Measurements from ENCODE around the gene ANKRD34A.

ANKRD34A gene

DNA sequence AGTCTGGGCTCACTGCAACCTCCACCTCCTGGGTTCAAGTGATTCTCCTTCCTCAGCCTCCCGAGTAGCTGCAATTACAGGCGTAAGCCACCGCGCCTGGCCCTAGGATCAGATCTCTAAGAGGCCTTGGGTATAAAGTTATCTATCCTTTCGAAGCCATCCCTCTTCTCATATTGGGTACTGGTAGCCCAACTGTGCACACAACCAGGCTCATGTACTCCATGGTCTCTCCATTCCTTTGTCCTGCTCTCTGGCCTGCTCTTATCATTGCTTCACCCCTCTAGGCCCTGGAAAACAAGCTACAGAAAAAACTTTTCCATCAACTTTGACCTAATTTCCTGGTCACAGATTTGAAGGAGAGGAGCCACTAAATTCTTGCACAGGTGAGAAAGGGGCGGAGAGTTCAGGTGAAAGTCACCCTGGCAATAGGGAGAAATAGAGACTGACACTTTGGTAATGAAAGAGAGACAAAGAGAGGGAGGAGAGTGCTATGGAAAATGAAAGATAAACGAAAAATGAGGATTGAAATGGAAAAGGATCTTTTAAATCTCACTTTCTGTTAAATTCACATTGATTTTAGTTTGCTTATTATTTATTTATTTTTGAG lies 26.0 kb upstream of the ANKRD34A start:
- no peak for DNase-seq

DNA sequence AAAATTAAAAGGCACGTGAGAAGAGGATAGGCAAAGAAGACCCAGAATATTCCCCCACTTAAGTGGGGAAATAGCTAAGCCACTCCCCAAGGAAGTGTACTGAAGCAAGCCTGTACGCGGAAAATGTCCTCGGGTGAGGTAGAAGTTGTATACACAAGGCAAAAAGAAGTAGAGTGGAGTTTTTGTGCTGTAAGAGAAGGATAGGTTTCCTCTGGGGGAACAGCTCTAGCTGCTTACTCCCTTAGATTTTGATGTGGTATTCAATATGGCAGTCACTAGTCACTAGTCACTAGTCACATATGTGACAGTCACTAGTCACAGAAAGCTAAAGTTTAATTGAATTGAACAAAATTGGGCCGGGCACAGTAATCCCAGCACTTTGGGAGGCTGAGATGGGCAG lies 24.4 kb upstream of the ANKRD34A start:
- no peak for DNase-seq

DNA sequence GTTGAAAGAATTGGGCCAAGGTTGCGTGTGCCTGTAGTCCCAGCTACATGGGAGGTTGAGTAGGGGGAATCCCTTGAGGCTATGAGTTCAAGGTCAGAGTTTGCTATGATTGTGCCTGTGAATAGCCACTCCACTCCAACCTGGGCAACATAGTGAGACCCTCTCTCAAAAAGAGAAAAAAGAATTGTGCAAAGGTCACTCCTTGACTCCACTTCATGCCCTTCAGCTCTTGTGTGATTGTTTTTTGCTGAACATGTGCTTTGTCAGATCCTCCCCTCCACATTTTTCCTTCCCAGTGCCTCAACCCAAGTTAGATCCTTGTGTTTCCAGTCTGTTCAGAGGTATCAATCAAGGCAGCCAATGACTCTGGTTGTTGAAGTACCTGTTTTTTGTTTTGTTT lies 23.6 kb upstream of the ANKRD34A start:
- no peak for DNase-seq

DNA sequence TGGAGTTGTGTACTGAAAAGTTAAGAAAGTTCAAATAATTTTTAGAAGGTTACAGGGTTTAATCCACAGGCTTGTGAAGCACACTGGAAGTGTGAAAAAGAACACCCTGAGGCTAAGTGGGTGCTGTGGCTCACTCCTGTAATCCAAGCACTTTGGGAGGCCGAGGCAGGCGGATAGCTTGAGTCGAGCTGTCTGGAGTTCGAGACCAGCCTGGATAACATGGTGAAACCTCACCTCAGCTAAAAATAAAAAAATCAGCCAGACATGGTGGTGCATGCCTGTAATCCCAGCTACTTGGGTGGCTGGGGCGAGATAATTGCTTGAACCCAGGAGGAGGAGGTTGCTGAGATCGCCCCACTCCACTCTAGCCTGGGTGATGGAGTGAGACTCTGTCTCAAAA lies 22.2 kb upstream of the ANKRD34A start:
- DNase-seq = no peak

DNA sequence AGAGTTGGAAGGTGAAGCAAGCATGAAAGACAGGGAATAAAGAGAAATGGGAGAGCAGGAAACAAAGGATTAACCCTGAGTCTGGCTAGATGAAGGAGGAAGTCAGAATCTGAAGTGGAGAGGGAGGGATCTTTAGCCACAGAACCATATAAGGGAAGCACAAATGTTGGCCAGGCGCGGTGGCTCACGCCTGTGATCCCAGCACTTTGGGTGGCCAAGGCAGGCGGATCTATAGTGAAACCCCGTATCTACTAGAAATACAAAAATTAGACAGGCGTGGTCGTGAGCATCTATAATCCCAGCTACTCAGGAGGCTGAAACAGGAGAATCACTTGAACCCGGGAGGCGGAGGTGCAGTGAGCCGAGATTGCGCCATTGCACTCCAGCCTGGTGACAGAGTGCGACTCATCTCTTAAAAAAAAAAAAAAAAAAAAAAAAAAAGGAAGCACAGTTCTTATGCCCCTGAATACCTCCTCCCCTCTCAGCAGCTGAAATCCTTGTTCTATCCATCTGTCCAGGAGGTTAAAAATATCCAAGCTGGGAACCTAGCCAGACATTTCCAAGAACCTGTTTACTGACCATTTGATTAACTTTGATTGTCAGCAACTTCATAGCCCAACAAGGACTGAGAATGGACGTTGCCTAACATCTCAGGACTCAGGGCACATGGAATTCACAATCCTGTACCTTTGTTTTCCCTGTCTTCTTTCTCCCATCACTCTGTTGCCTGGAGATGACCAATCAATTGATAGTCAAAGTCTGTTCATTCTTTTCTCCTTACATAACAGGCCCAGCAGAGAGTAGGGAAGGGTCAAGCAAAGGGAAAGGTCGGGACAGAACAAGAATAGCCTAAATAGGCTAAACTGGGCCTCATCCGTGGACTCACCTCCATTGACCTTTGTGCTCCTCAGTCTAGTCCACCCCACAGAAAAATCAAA lies 21.4 kb upstream of the ANKRD34A start:
- no peak for DNase-seq

DNA sequence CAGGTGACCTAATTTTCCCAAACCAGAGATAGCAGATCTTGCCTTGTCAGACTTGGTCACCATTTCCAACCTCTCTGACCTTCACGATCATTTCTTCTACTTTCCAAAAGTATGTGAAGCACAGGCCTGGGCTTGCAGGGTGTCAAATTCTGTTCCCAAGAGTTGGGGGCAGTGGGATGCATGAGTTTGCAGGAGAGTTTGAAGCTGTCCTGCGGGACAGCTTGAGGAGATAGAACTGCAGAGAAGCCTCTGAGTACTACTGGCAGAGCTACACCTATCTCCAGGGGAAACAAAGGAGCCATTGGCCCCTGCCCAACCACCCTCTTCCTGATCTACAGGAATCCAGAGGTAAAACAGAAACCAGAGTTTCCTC lies 20.7 kb upstream of the ANKRD34A start:
- DNase-seq = no peak

DNA sequence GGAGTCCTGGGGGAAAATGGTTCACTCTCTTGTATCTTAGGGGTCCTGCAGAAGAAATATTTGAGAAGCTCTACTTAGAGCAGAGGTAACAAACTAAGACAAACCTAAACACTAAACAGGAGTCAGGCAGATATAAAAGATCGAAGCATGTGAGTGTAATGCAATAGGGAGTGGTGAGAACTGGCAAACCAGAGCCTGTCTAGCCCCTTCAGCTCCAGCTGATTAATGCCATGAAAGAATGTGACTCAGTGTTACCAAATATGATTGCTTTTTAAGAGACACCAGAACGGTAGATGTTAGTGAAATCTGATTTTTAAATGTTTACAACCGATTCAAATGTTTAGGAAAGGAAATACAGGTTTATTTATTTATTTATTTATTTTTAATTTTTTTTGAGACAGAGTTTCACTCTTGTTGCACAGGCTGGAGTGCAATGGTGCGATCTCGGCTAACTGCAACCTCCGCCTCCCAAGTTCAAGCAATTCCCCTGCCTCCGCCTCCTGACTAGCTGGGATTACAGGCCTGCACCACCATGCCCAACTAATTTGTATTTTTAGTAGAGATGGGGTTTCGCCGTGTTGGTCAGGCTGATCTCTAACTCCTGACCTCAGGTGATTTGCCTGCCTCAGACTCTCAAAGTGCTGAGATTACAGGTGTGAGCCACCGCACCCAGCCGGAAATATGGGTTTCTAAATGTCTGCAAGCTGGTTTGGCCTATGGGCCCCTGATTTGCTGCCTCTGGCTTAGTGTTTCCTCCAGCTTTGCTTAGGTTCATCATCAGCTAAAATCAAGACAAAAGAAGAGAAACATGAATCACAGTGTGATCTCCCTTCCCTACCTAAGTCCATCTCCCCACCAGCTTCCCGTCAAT lies 19.8 kb upstream of the ANKRD34A start:
- no peak for DNase-seq

DNA sequence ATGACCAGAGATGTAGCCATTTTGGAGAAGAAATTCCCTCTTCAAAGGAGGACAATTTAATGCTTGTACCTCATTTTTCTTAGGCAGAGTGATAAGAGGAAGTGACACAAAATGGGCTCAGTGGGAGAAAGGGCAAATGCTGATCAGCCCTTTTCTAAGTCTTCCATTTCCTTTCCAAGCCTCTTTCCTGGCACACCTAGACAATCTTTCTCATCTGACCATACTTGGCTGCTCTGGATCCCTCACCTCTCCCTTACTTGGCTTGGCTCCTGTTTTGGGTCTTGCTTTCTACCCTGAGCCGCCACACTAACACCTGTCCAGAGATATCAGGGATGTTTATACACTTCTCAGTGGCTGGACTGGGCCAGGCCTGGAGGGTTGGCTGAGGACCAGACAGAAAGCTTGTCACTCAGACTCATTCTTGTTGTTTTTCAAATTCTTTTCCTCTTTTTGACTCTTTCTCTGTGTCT lies 18.9 kb upstream of the ANKRD34A start:
- DNase-seq = no peak

DNA sequence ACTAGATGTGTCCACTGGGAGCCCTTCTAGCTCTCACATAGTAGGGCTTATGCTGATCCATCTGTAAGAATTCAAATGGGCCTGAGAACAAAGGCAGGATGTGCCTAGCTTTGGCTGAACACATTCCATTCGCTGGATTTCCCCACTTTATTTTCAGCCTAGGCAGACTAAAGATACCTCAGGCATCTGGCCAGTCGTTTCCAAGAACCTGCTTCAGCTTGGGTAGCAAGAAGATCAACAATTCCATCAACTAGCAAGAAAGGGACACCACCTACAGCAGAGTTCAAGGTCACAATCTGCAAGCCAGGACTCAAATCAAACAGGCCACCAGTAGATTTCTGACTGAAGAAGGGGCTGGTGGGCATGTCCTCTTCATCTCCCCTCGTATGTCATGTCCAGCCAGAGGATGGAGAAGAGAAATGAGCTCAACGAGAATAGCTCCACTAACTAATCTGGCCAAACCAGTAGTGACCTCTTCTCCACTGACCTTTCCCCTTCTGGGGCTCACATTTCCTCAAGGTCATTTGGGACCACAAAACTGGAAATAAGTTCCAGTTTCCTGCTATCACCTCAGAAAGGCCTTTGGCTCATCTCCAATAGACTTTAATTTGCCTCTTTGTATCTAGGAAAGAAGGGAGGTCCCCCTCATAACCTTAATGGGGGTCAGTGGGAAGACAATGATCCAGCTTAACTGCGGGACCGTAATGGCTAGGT lies 17.8 kb upstream of the ANKRD34A start:
- no peak for DNase-seq

DNA sequence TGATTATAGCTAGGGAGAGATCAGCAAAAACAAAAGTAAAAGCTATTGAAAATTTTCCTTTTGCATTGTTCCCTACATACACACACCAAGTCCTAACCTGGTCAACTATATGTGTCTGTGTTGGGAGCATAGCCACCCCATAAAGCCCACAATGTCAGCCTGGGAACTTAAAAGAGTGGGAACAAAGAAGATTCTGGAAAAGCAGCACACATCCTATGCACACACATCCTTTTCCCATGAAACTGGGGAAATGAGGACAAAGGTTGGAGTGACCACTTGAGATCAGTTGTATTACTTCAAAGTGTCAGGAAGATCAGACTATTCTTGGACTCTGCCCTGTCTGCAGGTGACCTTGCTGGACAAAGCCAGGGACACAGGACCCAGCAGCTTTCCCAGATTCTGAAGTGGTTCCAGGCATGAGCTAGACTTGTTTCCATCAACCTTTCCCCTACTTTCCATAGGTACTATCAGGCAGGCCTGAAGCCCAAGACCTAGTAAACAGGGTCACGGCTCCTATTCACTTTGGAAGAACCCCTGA lies 16.2 kb upstream of the ANKRD34A start:
- DNase-seq = no peak

DNA sequence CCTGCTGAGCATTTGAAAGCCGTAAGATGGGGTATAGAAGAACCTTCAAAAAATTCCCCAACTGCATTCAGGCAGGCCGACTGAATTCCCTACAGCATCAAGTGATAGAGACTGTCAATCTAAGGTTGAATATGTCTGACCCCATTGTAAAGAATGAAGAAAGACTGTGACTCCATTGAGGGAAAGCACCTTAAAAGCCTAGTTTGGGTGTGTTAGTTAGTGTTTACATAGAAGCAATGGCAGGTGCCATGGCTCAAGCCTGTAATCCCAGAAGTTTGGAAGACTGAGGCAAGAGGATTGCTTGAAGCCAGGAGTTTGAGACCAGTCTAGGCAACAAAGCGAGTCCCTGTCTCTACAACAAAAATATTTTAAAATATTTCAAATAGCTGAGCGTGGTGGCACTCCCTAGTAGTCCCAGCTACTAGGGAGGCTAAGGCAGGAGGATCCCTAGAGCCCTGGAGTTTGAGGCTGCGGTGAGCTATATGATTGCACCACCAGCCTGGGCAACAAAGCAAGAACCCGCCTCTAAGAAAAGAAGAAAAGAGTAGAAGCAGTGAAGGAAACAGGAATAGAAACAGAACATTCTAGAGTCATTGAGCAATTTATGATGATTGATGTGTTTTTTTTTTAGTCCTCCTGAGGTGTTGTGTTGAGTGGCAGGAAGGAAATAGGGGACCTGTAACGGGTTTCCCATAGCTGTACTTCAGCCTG lies 15.5 kb upstream of the ANKRD34A start:
- no peak for DNase-seq

DNA sequence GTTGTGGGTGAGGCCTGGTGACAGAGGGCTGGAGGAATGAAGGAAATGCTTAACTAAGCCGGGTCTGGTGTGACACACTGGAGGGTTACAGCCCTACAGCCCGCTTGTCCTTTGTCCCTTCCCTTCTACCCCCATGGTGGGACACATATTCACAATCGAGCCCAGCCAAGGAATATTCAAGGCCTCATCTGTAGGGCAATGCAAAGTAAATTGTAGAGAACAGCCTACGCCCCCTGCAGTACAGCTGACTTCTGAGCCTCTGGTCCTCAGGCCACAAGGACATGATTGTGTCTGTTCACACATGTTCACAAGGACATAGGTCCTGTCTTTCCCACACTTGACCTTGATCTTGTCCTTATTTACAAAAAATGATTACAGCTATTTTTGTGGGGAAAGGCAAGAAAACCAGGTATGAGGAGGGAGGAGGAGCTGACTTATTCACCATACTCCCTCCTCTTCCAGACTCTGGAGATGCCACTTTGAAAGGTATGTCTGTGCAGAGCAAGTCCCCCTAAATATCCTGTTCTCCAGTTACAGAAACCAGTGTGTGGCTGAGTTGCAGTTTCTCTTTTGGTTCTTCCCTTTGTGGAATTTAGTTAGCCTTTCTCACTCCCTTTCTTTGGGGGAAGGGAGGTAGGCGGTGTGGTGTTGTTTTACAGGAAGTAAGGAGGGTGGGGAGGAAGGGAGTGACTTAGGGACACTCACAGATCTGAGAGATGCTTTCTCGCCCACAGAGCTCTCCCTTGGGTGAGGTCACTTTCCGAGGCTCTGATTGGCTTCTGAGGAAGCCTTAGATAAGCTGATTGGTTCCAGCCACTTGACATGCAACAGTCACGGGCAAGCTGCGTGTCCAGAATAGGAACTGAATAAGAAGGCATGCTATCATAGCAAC lies 14.7 kb upstream of the ANKRD34A start:
- DNase-seq = peak; percentile 72 to 73

DNA sequence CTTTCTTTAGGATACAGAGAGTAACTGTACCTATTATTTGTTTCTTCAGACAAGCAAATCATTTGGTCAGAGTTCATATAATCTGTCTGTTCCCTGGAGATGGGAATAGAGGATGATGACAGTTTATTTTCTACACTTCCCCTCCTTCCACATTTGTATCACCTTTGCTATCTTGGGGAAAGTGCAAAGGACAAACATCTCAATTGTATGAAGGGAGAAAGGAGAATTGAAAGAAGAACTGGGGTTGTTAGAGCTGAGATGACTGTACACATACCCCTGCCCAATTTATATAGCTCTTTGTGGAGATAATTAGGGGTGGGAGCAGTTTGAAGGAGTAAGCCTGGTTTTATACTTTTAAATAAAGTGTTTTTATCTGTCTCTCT lies 14.1 kb upstream of the ANKRD34A start:
- no peak for DNase-seq

DNA sequence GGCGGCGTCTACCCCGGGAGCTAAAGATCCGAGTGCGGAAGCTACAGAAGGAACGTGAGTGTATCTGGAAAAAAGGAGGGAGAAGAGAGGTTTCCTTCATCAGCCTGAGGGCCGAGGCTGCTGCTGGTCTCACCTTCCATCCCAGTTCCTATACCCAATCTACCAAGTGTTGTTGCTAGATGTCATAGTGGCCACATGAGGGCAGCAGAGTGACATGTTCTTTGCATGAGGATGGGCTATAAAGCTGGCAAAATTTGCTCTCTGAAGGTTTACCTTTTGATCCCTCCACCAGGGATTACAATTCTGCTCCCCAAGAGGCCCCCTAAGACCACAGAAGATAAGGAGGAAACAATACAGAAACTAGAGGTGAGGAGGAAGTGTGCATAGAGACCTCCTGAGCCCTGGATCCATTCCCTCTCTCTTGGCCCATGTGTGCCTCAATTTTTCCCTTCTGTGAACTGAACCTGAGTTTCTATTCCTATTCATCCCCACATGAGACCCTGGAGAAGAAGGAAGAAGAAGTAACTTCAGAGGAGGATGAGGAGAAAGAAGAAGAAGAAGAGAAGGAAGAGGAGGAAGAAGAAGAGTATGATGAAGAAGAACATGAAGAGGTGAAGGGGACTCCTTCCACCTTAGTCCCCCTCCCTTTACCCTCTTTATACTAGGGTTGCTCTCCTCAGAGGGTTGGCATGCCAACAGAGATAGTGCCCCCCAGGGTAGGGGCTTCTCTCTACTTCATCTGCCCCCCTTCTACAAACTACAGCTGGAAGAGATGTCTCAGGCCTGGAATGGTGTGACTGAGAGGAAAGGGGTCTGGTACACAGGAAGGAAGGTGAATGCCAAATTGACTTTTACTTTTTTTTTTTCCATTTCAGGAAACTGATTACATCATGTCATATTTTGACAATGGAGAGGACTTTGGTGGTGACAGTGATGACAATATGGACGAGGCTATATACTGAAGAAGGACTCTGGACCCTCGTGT lies 13.4 kb upstream of the ANKRD34A start:
- peak; percentile 70 to 74 for DNase-seq

DNA sequence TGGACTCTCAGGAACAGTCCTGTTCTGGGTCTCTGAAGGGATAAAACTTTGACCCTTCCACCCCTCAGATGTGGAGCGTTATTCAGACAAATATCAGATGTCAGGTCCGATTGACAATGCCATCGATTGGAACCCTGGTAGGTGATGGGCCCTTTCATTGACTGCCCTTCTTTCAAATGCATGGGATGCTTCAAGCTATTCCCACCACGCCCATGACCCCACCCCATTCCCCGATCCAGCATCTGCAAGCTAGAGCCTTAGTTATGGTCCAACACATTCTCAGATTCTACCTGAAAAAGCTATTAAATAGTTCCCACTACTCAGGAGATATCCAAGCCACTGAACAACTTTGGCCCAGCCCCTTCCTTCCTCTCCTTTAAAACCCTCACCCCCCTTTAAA lies 12.6 kb upstream of the ANKRD34A start:
- DNase-seq = no peak

DNA sequence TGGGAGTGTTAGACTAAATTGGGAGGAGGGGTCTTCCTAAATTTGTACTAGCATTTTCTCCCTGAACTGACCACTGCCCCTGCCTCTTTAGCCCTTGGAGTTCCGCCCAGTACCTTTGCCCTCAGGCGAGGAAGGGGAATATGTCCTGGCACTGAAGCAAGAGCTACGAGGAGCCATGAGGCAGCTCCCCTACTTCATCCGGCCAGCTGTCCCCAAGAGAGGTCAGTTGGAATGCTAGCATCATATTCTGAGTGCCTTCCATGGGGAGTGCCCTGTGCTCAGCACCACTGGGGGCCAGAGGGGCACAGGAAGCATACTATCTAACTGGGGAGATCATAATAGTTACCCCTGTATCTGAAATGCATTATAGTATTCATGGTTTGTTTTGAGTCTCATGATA lies 10.8 kb upstream of the ANKRD34A start:
- no peak for DNase-seq

DNA sequence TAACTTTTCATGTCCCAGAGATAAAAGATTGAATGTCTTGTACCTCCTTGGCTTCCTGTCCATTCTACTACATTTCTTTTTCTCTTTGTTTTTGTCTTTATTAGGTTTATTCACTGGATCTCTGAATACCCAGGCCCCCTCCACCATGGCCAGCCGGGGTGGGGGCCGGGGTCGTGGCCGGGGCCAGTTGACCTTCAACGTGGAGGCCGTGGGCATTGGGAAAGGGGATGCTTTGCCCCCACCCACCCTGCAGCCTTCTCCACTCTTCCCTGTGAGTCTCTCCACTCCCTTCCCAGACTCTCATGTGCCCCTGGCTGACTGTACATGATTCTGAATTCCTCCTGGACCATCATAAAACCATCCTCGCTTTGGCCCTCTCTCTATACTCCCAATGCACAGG lies 10.3 kb upstream of the ANKRD34A start:
- DNase-seq = no peak

DNA sequence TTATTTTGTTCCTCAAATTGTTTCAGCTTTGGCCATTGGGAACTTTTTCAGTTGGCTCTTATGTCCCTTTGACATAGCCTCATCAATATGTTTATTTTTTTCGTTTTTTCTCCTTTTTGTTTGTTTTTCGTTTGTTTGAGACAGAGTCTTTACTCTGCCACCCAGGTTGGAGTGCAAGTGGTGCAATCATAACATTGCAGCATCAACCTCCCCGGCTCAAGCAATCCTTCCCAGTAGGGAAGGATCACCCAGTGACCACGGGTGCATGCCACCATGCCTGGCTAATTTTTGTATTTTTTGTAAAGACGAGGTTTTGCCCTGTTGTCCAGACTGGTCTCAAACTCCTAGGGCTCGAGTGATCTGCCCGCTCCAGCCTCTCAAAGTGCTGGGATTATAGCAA lies 8.2 kb upstream of the ANKRD34A start:
- no peak for DNase-seq

DNA sequence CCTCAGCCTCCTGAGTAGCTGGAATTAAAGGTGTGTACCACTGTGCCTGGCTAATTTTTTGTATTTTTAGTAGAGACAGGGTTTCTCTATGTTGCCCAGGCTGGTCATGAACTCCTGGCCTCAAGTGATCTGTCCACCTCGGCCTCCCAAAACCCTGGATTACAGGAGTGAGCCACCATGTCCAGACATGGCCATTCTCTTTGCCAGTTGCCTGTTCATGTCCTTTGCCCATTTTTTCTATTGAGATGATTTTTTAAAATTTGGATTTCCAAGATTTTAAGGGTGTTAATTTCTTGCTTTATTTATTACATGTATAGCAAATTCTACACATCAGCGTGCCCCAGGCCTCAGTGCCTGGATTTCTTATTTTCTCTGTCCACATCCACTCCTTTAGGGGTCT lies 2.9 kb upstream of the ANKRD34A start:
- no peak for DNase-seq

Data from activated CD4-positive, alpha-beta T cell treated with anti-CD3 and anti-CD28 coated beads for 4 hours (primary cell).